Measurements from ENCODE around the gene GNAT2. TPM values are rescaled to one million over a fixed set of nuclear protein-coding genes. Genes with fewer than 3 reads are reported as not detected.

The GNAT2 gene
- total RNA-seq, 1 experiment from 2014 or later: 0.13 TPM

DNA sequence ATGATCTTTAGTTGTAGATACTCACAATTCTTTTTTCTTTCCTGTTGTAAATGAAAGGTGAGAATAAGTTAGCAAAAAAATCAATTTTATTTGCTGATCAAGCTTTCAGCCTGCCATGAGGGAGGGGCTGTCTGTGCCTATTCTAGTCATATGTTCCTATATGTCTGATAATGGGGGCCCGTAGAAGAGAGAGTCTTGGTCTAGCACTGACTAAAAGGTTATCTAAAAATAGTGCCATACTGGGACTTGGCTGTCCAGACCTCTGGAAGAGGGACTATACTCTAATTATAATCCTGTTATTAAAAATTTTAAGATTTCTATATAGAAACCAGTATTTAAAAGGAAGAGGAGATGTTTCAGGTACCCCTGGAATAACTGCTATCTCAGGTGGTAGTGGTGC, 52.4 kb downstream of the GNAT2 start:
- DNase-seq (ENCODE audit: low read depth): no peak

- DNase-seq (ENCODE audit: low read depth): no peak
These were observed 54.2 kb downstream of the GNAT2 start for GRCh38 chr1:109565241-109565640.

- DNase-seq (ENCODE audit: low read depth): no peak
These were observed 55.1 kb downstream of the GNAT2 start for GRCh38 chr1:109564194-109564878.

- DNase-seq (ENCODE audit: low read depth): no peak
These were observed 59.4 kb downstream of the GNAT2 start for GRCh38 chr1:109559995-109560394.

GRCh38 chr1:109557520-109557919, 61.9 kb downstream of the GNAT2 start:
- no peak for DNase-seq (ENCODE audit: low read depth)

DNA sequence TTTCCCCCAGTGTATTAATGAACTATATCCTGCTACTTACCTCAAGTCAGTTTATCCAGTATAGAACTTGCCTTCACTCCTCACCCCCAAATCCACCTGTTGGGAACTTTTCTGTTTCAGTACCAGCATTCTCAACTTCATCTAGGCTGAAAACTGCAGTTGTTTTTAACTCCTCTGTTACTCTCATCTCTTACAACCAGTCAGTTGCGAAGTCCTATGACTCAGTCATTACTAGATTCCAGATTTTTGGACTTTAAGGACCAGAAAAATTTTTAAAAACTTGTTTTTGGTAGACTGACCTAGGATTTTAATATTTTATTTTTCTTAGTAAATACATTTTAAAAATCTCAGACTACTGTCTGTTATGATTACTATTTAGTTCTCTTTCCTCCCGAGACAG, 62.9 kb downstream of the GNAT2 start:
- DNase-seq (ENCODE audit: low read depth): no peak

Small RNA genes within 50 kb of the gene (small RNA-seq; reads per million reads assigned to genes)
- not detected for gene RNU6V

Other genes with a start within 250 kb of the GNAT2 start
- gene SORT1, start 221.7 kb downstream of the GNAT2 start, total RNA-seq (2014; rRNA removed; shearing (Covaris generic)): 7.7 and 8.1 TPM in 2 replicates
- gene PSMA5, start 193.2 kb downstream of the GNAT2 start, total RNA-seq (2014; rRNA removed; shearing (Covaris generic)): 54.6 and 94.4 TPM in 2 replicates
- 0.05 and 0.17 TPM in 2 replicates for gene SYPL2, start 153.1 kb downstream of the GNAT2 start, total RNA-seq (2014; rRNA removed; shearing (Covaris generic))
- 10.2 and 11.1 TPM in 2 replicates for gene ATXN7L2, start 135.7 kb downstream of the GNAT2 start, total RNA-seq (2014; rRNA removed; shearing (Covaris generic))
- 2.6 and 2.7 TPM in 2 replicates for gene CYB561D1, start 125.5 kb downstream of the GNAT2 start, total RNA-seq (2014; rRNA removed; shearing (Covaris generic))
- gene AMIGO1, start 109.9 kb downstream of the GNAT2 start, total RNA-seq (2014; rRNA removed; shearing (Covaris generic)): 1.4 and 2.0 TPM in 2 replicates
- not detected in 2 replicates for gene GPR61, start 79.7 kb downstream of the GNAT2 start, total RNA-seq (2014; rRNA removed; shearing (Covaris generic))
- 11.0 and 12.1 TPM in 2 replicates for gene GNAI3, start 71.0 kb downstream of the GNAT2 start, total RNA-seq (2014; rRNA removed; shearing (Covaris generic))
- 70.8 and 71.4 TPM in 2 replicates for gene AMPD2, start 221 bp upstream of the GNAT2 start, total RNA-seq (2014; rRNA removed; shearing (Covaris generic))
- gene GSTM4, start 36.5 kb upstream of the GNAT2 start, total RNA-seq (2014; rRNA removed; shearing (Covaris generic)): 0.13 TPM in 1 of 2 replicates, not detected in the other
- gene GSTM2, start 48.4 kb upstream of the GNAT2 start, total RNA-seq (2014; rRNA removed; shearing (Covaris generic)): 2.3 and 3.1 TPM in 2 replicates
- gene GSTM1, start 68.2 kb upstream of the GNAT2 start, total RNA-seq (2014; rRNA removed; shearing (Covaris generic)): 14.5 and 17.0 TPM in 2 replicates
- gene GSTM5, start 92.6 kb upstream of the GNAT2 start, total RNA-seq (2014; rRNA removed; shearing (Covaris generic)): 0.03 TPM in 1 of 2 replicates, not detected in the other
- gene GSTM3, start 121.4 kb upstream of the GNAT2 start, total RNA-seq (2014; rRNA removed; shearing (Covaris generic)): 52.4 and 81.8 TPM in 2 replicates
- not detected in 2 replicates for gene EPS8L3, start 144.3 kb upstream of the GNAT2 start, total RNA-seq (2014; rRNA removed; shearing (Covaris generic))

All from HT1080 (cell line).